SK-N-MC (cell line): ENCODE measurements around the gene KDM4B.

Source experiments
- DNase-seq: peaks from one replicate; pipeline ENCODE4 v3.0.0-alpha.2; 2011; ENCODE audit warnings: low read depth, low spot score
- H3K27ac ChIP-seq: fragments of 200-600 bp; sonication (generic); 2 replicates; pipeline ENCODE4 v1.5.1; 2016; ENCODE audit warnings: mixed run types
- H3K36me3 ChIP-seq: fragments of 200-600 bp; sonication (generic); 2 replicates; pipeline ENCODE4 v1.6.1; 2017; ENCODE audit warnings: antibody characterized with exemption, low read length, mixed read lengths; ENCODE audit not compliant: insufficient read depth
- H3K4me3 ChIP-seq: fragments of 200-600 bp; sonication (generic); 2 replicates; pipeline ENCODE4 v1.5.1; 2016
- H3K9ac ChIP-seq: fragments of 200-600 bp; sonication (generic); 2 replicates; pipeline ENCODE4 v1.8.0; 2017; ENCODE audit warnings: mixed run types, mixed read lengths; ENCODE audit not compliant: insufficient read length
- H3K9me3 ChIP-seq: fragments of 200-600 bp; sonication (generic); 2 replicates; pipeline ENCODE4 v1.6.1; 2017; ENCODE audit warnings: low read depth, mild to moderate bottlenecking, antibody characterized with exemption, low read length, moderate library complexity, mixed read lengths
- EZH2 ChIP-seq: fragments of 200-600 bp; sonication (generic); IDR thresholded peaks from one replicate; pipeline ENCODE4 v1.6.1; 2017; ENCODE audit warnings: antibody characterized with exemption
- FOXP2 ChIP-seq: optimal IDR thresholded peaks from 2 replicates; pipeline ENCODE3; 2011; ENCODE audit warnings: mild to moderate bottlenecking, moderate library complexity; ENCODE audit not compliant: insufficient read depth; ENCODE audit errors: extremely low read length, control extremely low read depth
- POLR2AphosphoS5 ChIP-seq: IDR thresholded peaks from 2 replicates; pipeline ENCODE4 v1.6.1; 2012; ENCODE audit warnings: mild to moderate bottlenecking, low read depth, low read length, borderline replicate concordance

KDM4B gene

GRCh38 chr19:5128251-5128935 lies 159.5 kb downstream of the KDM4B start:
- Histone ChIP-seq H3K27ac (no peak overlapping the region), H3K9ac (no peak overlapping the region), H3K36me3 (no peaks in the 10 kb centered on the region), H3K4me3 (0 out of 2 replicates have a peak overlapping the region, but pooled peaks have one; percentile 6), H3K9me3 (no peaks in the 10 kb centered on the region)
- DNase-seq = no peak
- no peak for TF ChIP-seq FOXP2
- no peak for TF ChIP-seq EZH2
- no peak for TF ChIP-seq POLR2AphosphoS5

DNA sequence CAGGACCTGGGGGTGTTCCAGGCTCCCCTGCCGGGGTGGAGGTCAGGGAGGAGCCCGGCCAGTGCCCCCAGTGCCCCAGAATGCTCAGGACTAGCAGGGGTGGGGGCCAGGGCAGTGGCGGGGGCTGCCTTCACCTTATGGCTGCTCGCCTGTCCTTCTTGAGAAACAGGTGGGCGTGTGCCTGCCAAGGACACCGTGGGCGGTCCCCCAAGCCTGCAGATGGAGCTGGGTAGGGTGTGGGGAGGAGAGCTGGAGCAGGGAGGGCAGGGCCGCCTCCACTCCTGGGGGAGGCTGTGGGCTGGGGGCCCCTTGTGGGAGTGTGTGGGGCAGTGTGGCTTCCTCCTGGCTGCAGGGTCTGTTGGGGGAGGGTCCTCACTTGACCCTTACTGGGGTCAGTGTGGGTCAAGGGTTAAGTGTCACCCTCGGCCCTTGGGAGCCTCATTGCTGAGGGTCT lies 160.1 kb downstream of the KDM4B start:
- Histone ChIP-seq H3K27ac (0 out of 2 replicates have a peak overlapping the region, but pooled peaks have one; percentile 25), H3K9ac (no peak overlapping the region), H3K4me3 (no peak overlapping the region), H3K9me3 (no peaks in the 10 kb centered on the region), H3K36me3 (no peaks in the 10 kb centered on the region)
- no peak for TF ChIP-seq EZH2
- TF ChIP-seq FOXP2 = no peak
- TF ChIP-seq POLR2AphosphoS5 = no peak
- no peak for DNase-seq

DNA sequence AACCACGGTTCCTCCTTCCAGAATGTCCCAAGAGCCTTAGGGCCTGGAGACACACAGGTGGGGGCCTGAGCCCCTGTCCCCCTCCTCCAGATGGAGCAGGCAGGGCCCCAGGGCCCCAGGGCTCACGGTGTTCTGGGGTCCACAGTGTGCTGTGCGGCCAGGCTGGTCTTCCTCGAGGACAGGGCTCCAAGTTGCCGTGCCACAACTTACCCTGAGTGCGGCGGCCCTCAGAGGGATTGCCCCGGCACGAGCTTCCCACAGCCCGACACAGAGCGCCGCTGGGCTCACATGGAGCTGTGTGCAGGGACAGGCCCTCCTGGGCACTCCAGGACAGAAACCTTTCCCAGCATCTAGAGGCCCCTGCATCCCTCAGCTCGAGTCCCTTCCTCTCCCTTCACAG lies 160.8 kb downstream of the KDM4B start:
- no peaks in the 10 kb centered on the region for H3K9me3 ChIP-seq
- H3K9ac ChIP-seq = no peak overlapping the region
- TF ChIP-seq POLR2AphosphoS5 = no peak
- no peak for TF ChIP-seq EZH2
- TF ChIP-seq FOXP2 = no peak
- H3K4me3 ChIP-seq = no peak overlapping the region
- no peak for DNase-seq
- peak overlapping the region; percentile 50; the same call in 1 of the 2 replicates for H3K27ac ChIP-seq
- no peaks in the 10 kb centered on the region for H3K36me3 ChIP-seq

- H3K36me3 ChIP-seq = no peaks in the 10 kb centered on the region; the same call in 1 of the 2 replicates
- no peaks in the 10 kb centered on the region for H3K9me3 ChIP-seq
- no peak overlapping the region for H3K9ac ChIP-seq
- TF ChIP-seq FOXP2 (no peak), POLR2AphosphoS5 (no peak), EZH2 (no peak)
- peak overlapping the region; percentile 36; the same call in 1 of the 2 replicates for H3K27ac ChIP-seq
- no peak for DNase-seq
- no peak overlapping the region for H3K4me3 ChIP-seq
These were observed 161.6 kb downstream of the KDM4B start for GRCh38 chr19:5130371-5131030.

- Histone ChIP-seq H3K27ac (no peak overlapping the region), H3K9me3 (no peaks in the 10 kb centered on the region), H3K9ac (no peak overlapping the region), H3K36me3 (no peaks in the 10 kb centered on the region; the same call in 1 of the 2 replicates), H3K4me3 (no peak overlapping the region)
- no peak for DNase-seq
- TF ChIP-seq FOXP2 = no peak
- no peak for TF ChIP-seq EZH2
- TF ChIP-seq POLR2AphosphoS5 = no peak
These were observed 162.2 kb downstream of the KDM4B start for GRCh38 chr19:5131031-5131505.

GRCh38 chr19:5131506-5132205 lies 162.7 kb downstream of the KDM4B start:
- Histone ChIP-seq H3K36me3 (no peaks in the 10 kb centered on the region; the same call in 1 of the 2 replicates), H3K27ac (no peak overlapping the region), H3K9ac (no peak overlapping the region), H3K4me3 (no peak overlapping the region), H3K9me3 (no peaks in the 10 kb centered on the region)
- no peak for DNase-seq
- TF ChIP-seq FOXP2 (no peak), POLR2AphosphoS5 (no peak), EZH2 (no peak)

DNA sequence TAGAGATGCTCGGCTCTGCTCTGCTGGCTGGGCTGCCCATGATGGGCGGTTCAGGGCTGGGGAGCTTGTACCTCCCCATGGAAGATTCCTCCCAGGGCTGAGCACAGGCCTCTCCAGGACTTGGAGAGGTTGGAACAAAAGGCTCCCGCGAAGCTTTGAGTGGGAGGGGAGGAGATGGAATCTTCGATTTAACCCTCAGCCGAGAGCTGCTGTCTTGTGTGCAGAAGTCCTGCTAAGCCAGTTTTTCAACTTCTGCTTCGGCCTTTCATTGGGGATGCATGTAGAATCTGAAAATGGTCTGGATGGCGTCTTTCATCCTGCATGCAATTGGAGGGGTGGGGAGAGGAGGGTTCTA lies 163.3 kb downstream of the KDM4B start:
- Histone ChIP-seq H3K4me3 (no peak overlapping the region), H3K36me3 (no peaks in the 10 kb centered on the region; the same call in 1 of the 2 replicates), H3K27ac (no peak overlapping the region), H3K9me3 (no peaks in the 10 kb centered on the region), H3K9ac (no peak overlapping the region)
- no peak for DNase-seq
- TF ChIP-seq EZH2 (no peak), POLR2AphosphoS5 (no peak), FOXP2 (no peak)
